Chondrocyte (in vitro differentiated cells): ENCODE measurements around the gene PLVAP. TPM values are rescaled to one million over a fixed set of nuclear protein-coding genes. Genes with fewer than 3 reads are reported as not detected.

Experiments
- DNase-seq: peaks from one replicate; pipeline ENCODE4 v3.0.0; 2021; ENCODE audit warnings: mixed read lengths, low spot score
- H3K27ac Mint-ChIP-seq: one replicate; pipeline ENCODE4 v1.8.0; 2021; ENCODE audit warnings: mild to moderate bottlenecking, moderate library complexity, mixed read lengths; ENCODE audit not compliant: unreplicated experiment
- H3K27me3 Mint-ChIP-seq: 2 replicates; pipeline ENCODE4 v1.8.0; 2021; ENCODE audit warnings: low read depth, mixed read lengths
- H3K36me3 Mint-ChIP-seq: 2 replicates; pipeline ENCODE4 v1.8.0; 2021; ENCODE audit warnings: low read depth, mixed read lengths
- H3K4me1 Mint-ChIP-seq: 2 replicates; pipeline ENCODE4 v1.8.0; 2021; ENCODE audit warnings: low read depth, mild to moderate bottlenecking, mixed read lengths
- H3K4me3 Mint-ChIP-seq: one replicate; pipeline ENCODE4 v1.8.0; 2021; ENCODE audit warnings: mild to moderate bottlenecking, moderate library complexity, mixed read lengths; ENCODE audit not compliant: unreplicated experiment
- H3K9me3 Mint-ChIP-seq: 2 replicates; pipeline ENCODE4 v1.8.0; 2021; ENCODE audit warnings: low read depth, mixed read lengths
- CTCF ChIP-seq: fragments of 200-600 bp; sonication (generic); IDR thresholded peaks from 2 replicates; pipeline ENCODE4 v1.5.0; 2021; ENCODE audit warnings: antibody characterized with exemption, mild to moderate bottlenecking, moderate library complexity
- long read RNA-seq: library from polyadenylated mRNA; stranded (forward); transcript quantifications from one replicate; pipeline ENCODE4 v2.0.0, GENCODE V29; 2021
- total RNA-seq: library from RNA; stranded (reverse); gene quantifications from 3 replicates; pipeline ENCODE4 v1.2.1, GENCODE V29; 2021

PLVAP gene
- 0.22 to 0.44 TPM in 2 of 3 replicates, not detected in the other for total RNA-seq
- long read RNA-seq, partial matches to known transcripts, result 0 of 2 reads
- long read RNA-seq, other reads (novel, unspliced or antisense), result 1 of 2 reads

GRCh38 chr19:17376935-17377600, at the start of gene PLVAP:
Gene PLVAP (minus strand): TSS chr19:17377342. CDS start chr19:17377288, 54 bp downstream.
- Mint-ChIP-seq H3K4me1 (peaks cover 5% of the 10 kb centered on the region), H3K36me3 (no peaks in the 10 kb centered on the region), H3K4me3 (no peak within 1 kb of the TSS), H3K27ac (no peak within 1 kb of the TSS), H3K9me3 (peaks cover 4% of the 10 kb centered on the region), H3K27me3 (no peaks in the 10 kb centered on the region)
- TF ChIP-seq CTCF, result no peak
- DNase-seq, result no peak

- H3K27ac Mint-ChIP-seq, result no peak overlapping the region
- TF ChIP-seq CTCF, result peak; percentile 76
- no peaks in the 10 kb centered on the region for H3K36me3 Mint-ChIP-seq
- DNase-seq, result no peak
- no peaks in the 10 kb centered on the region for H3K27me3 Mint-ChIP-seq
- H3K9me3 Mint-ChIP-seq, result no peaks in the 10 kb centered on the region
- H3K4me1 Mint-ChIP-seq, result peaks cover 8% of the 10 kb centered on the region
- H3K4me3 Mint-ChIP-seq, result no peak overlapping the region
Observed at GRCh38 chr19:17424743-17425365, 47.7 kb upstream of the PLVAP start.

- Mint-ChIP-seq H3K27ac (no peak overlapping the region), H3K4me3 (no peak overlapping the region), H3K36me3 (no peaks in the 10 kb centered on the region), H3K4me1 (peaks cover 15% of the 10 kb centered on the region), H3K9me3 (no peaks in the 10 kb centered on the region), H3K27me3 (no peaks in the 10 kb centered on the region)
- DNase-seq, result no peak
- TF ChIP-seq CTCF, result no peak
Observed at GRCh38 chr19:17423429-17424208, 46.5 kb upstream of the PLVAP start.

GRCh38 chr19:17421942-17422341, 44.8 kb upstream of the PLVAP start:
- Mint-ChIP-seq H3K4me3 (no peak overlapping the region), H3K27me3 (peaks cover 2% of the 10 kb centered on the region), H3K4me1 (peaks cover 15% of the 10 kb centered on the region), H3K27ac (no peak overlapping the region), H3K36me3 (no peaks in the 10 kb centered on the region), H3K9me3 (no peaks in the 10 kb centered on the region)
- no peak for TF ChIP-seq CTCF
- DNase-seq, result no peak

- no peaks in the 10 kb centered on the region for H3K36me3 Mint-ChIP-seq
- peak overlapping the region; percentile 88 for H3K4me3 Mint-ChIP-seq
- no peak for DNase-seq
- no peaks in the 10 kb centered on the region for H3K9me3 Mint-ChIP-seq
- TF ChIP-seq CTCF, result peak; percentile 52
- peaks cover 15% of the 10 kb centered on the region for H3K4me1 Mint-ChIP-seq
- H3K27ac Mint-ChIP-seq, result peak overlapping the region; percentile 69
- H3K27me3 Mint-ChIP-seq, result peaks cover 8% of the 10 kb centered on the region
Observed at GRCh38 chr19:17420475-17420924, 43.4 kb upstream of the PLVAP start.
